HCT116 (cell line): Measurements from ENCODE around the gene MLH1. TPM values are rescaled to one million over a fixed set of nuclear protein-coding genes. Genes with fewer than 3 reads are reported as not detected.

ENCODE experiments used
- ATAC-seq: fragments of 200-7000 bp; cut with Tn5 transposase; 2 replicates; pipeline ENCODE4 v1.9.1; 2020; ENCODE audit warnings: mild to moderate bottlenecking, moderate library complexity
- BruUV-seq: library from RNA; stranded (reverse); fragments of 400-500 nt; replicated peaks from 2 replicates; lab custom pipeline; 2021; lab: Mats Ljungman, UMichigan
- CTCF ChIA-PET: fragments of 300-600 bp; sonication (Branson Sonifier 250); formaldehyde crosslinking; loops from one replicate; lab custom pipeline; 2021; ENCODE audit warnings: antibody characterized with exemption; lab: Charles Lee
- POLR2A ChIA-PET: fragments of 300-600, 350-600 bp; sonication (Branson Sonifier 250); formaldehyde crosslinking; loops from one replicate; lab custom pipeline; 2021; ENCODE audit warnings: antibody characterized with exemption; lab: Charles Lee
- RAD21 ChIA-PET, 2 experiments: fragments of 300-600 bp; sonication (Branson Sonifier 250); formaldehyde crosslinking; loops; one replicate each; lab custom pipeline; 2023; ENCODE audit warnings: low total read pairs in 2 of 2; ENCODE audit not compliant: uncharacterized antibody in 2 of 2, unreplicated experiment in 2 of 2, low non-redundant PET in 1 of 2; lab: Charles Lee
- DNase-seq: peaks from one replicate; pipeline ENCODE4 v3.0.0-alpha.2; 2010; ENCODE audit warnings: low read depth, low spot score
- H2AFZ ChIP-seq: fragments of 200-600 bp; shearing (Covaris generic), sonication (generic); 2 replicates; pipeline ENCODE4 v1.6.1; 2017; ENCODE audit warnings: low read depth, mixed run types, mixed read lengths, antibody characterized with exemption, low read length; ENCODE audit not compliant: poor library complexity, severe bottlenecking
- H3K27ac ChIP-seq: 2 replicates; pipeline ENCODE4 v1.5.1; 2012; ENCODE audit warnings: low read depth, low read length
- H3K27me3 ChIP-seq: fragments of 200-600 bp; sonication (generic); 2 replicates; pipeline ENCODE4 v1.6.1; 2016; ENCODE audit warnings: mixed run types, low read length, mixed read lengths; ENCODE audit not compliant: insufficient read depth
- H3K36me3 ChIP-seq, 2 experiments: fragments of 200-500 bp in 1 of 2; fragments of 200-600 bp in 1 of 2; sonication (Bioruptor generic) in 1 of 2; sonication (generic) in 1 of 2; 2 replicates each; pipeline versions ENCODE4 v1.5.1 to v1.6.1; 2014 to 2016; ENCODE audit warnings: low read length in 2 of 2, inconsistent platforms in 1 of 2, mixed read lengths in 1 of 2, mixed run types in 1 of 2; ENCODE audit not compliant: insufficient read depth in 2 of 2, control insufficient read depth in 1 of 2
- H3K4me1 ChIP-seq, 2 experiments: fragments of 200-600 bp in 1 of 2; sonication (generic) in 1 of 2; 2 replicates each; pipeline versions ENCODE4 v1.5.1 to v1.6.1; 2012 to 2017; ENCODE audit warnings: low read length in 2 of 2, inconsistent platforms in 1 of 2, mild to moderate bottlenecking in 1 of 2, mixed read lengths in 1 of 2, mixed run types in 1 of 2, moderate library complexity in 1 of 2; ENCODE audit not compliant: insufficient read depth in 2 of 2, control insufficient read depth in 1 of 2
- H3K4me2 ChIP-seq: fragments of 200-600 bp; sonication (generic); 2 replicates; pipeline ENCODE4 v1.6.1; 2017; ENCODE audit warnings: mixed run types, low read length, mixed read lengths
- H3K4me3 ChIP-seq, 2 experiments: fragments of 200-600 bp in 1 of 2; sonication (generic) in 1 of 2; replicated peaks in 1 of 2; 2 replicates each; pipeline ENCODE4 v1.5.1; 2011 to 2016; ENCODE audit warnings: low read length in 2 of 2, control low read depth in 1 of 2, low read depth in 1 of 2, mild to moderate bottlenecking in 1 of 2, mixed read lengths in 1 of 2, mixed run types in 1 of 2
- H3K79me2 ChIP-seq: fragments of 200-600 bp; sonication (generic); 2 replicates; pipeline ENCODE4 v1.6.1; 2017; ENCODE audit warnings: mild to moderate bottlenecking, mixed run types, low read length, moderate library complexity, mixed read lengths; ENCODE audit not compliant: insufficient read depth
- H3K9ac ChIP-seq: fragments of 200-600 bp; sonication (generic); 2 replicates; pipeline ENCODE4 v1.6.1; 2016; ENCODE audit warnings: low read length, mixed read lengths
- H3K9me2 ChIP-seq: fragments of 200-600 bp; sonication (generic), shearing (Covaris generic); 2 replicates; pipeline ENCODE4 v1.6.1; 2017; ENCODE audit warnings: mixed run types, mild to moderate bottlenecking, moderate library complexity; ENCODE audit not compliant: insufficient read depth
- H3K9me3 ChIP-seq, 2 experiments: fragments of 200-500 bp in 1 of 2; fragments of 200-600 bp in 1 of 2; sonication (Bioruptor generic) in 1 of 2; sonication (generic) in 1 of 2; 2 replicates each; pipeline ENCODE4 v1.6.1; 2014 to 2017; ENCODE audit warnings: low read length in 2 of 2, mixed read lengths in 2 of 2, inconsistent platforms in 1 of 2, low read depth in 1 of 2, mild to moderate bottlenecking in 1 of 2, mixed run types in 1 of 2, moderate library complexity in 1 of 2; ENCODE audit not compliant: control insufficient read depth in 1 of 2, insufficient read depth in 1 of 2
- H4K20me1 ChIP-seq: fragments of 200-600 bp; sonication (generic), shearing (Covaris generic); 2 replicates; pipeline ENCODE4 v1.6.1; 2017; ENCODE audit warnings: mixed run types, mild to moderate bottlenecking, moderate library complexity; ENCODE audit not compliant: insufficient read depth
- ATF3 ChIP-seq: IDR thresholded peaks from 2 replicates; pipeline ENCODE4 v1.6.1; 2012
- CBX3 ChIP-seq: IDR thresholded peaks from 2 replicates; pipeline ENCODE4 v1.6.1; 2012; ENCODE audit warnings: low read depth
- CTCF ChIP-seq, 3 experiments: fragments of 200-600 bp in 1 of 3; sonication (generic) in 1 of 3; IDR thresholded peaks in 2 of 3; conservative IDR thresholded peaks in 1 of 3; 2 replicates each; pipeline ENCODE4 v1.5.1; 2012 to 2017; ENCODE audit warnings: low read depth in 2 of 3, low read length in 2 of 3, antibody characterized with exemption in 1 of 3, borderline replicate concordance in 1 of 3, control low read depth in 1 of 3, mild to moderate bottlenecking in 1 of 3, mixed read lengths in 1 of 3, mixed run types in 1 of 3, moderate library complexity in 1 of 3; ENCODE audit not compliant: insufficient read depth in 1 of 3
- EGR1 ChIP-seq: IDR thresholded peaks from 2 replicates; pipeline ENCODE4 v1.6.1; 2012; ENCODE audit warnings: low read depth
- EZH2 ChIP-seq: fragments of 200-600 bp; sonication (generic); IDR thresholded peaks from 2 replicates; pipeline ENCODE4 v1.6.1; 2017; ENCODE audit warnings: antibody characterized with exemption, mixed run types
- EZH2phosphoT487 ChIP-seq: fragments of 200-600 bp; IDR thresholded peaks from 2 replicates; pipeline ENCODE4 v1.6.1; 2018; ENCODE audit warnings: antibody characterized with exemption, borderline replicate concordance
- FOSL1 ChIP-seq: IDR thresholded peaks from 2 replicates; pipeline ENCODE4 v1.6.1; 2012; ENCODE audit warnings: low read depth
- JUND ChIP-seq: IDR thresholded peaks from 2 replicates; pipeline ENCODE4 v1.6.1; 2012
- MAX ChIP-seq: IDR thresholded peaks from 2 replicates; pipeline ENCODE4 v1.6.1; 2012
- POLR2AphosphoS5 ChIP-seq: IDR thresholded peaks from 2 replicates; pipeline ENCODE4 v1.6.1; 2011; ENCODE audit warnings: mild to moderate bottlenecking, low read depth, low read length, moderate library complexity
- RAD21 ChIP-seq: IDR thresholded peaks from 2 replicates; pipeline ENCODE4 v1.6.1; 2012; ENCODE audit warnings: low read depth, mild to moderate bottlenecking
- SRF ChIP-seq: IDR thresholded peaks from 2 replicates; pipeline ENCODE4 v1.6.1; 2012; ENCODE audit warnings: low read depth
- TCF7L2 ChIP-seq: IDR thresholded peaks from 2 replicates; pipeline ENCODE4 v1.7.0; 2011; ENCODE audit warnings: borderline replicate concordance, inconsistent platforms; ENCODE audit not compliant: insufficient read depth, insufficient read length; ENCODE audit errors: extremely low read depth
- ZBTB33 ChIP-seq: IDR thresholded peaks from 2 replicates; pipeline ENCODE4 v1.6.1; 2011; ENCODE audit warnings: mild to moderate bottlenecking, low read length, moderate library complexity; ENCODE audit not compliant: insufficient replicate concordance; ENCODE audit errors: extremely low read depth
- intact Hi-C: fragments of 100-400 bp; cut with micrococcal nuclease; formaldehyde crosslinking; loops from 2 replicates; pipeline ENCODE4 v1.10.0; 2022
- total RNA-seq: library from RNA; stranded (reverse); gene quantifications from one replicate; pipeline ENCODE4 v1.2.1, GENCODE V29; 2021; ENCODE audit not compliant: unreplicated experiment

The MLH1 gene
- total RNA-seq, 1 experiment from 2014 or later, result 9.6 TPM

- no peak for TF ChIP-seq SRF
These were observed 32.4 kb downstream of the MLH1 start (continued) for GRCh38 chr3:37025561-37026335.

GRCh38 chr3:37026851-37027250 lies 33.5 kb downstream of the MLH1 start:
- ATAC-seq, result no peak
- ChIA-PET CTCF (no interaction called here), RAD21 (no interaction called here), POLR2A (no interaction called here)
- Histone ChIP-seq H3K27ac (no peak overlapping the region), H3K9ac (no peak overlapping the region), H3K36me3 (peaks cover 18 to 49% of the 10 kb centered on the region in 2 experiments), H2AFZ (no peak overlapping the region), H3K4me2 (no peak overlapping the region), H3K4me3 (no peak overlapping the region), H3K4me1 (no peaks in the 10 kb centered on the region), H3K79me2 (peaks cover 3% of the 10 kb centered on the region; the same call in 1 of the 2 replicates), H3K27me3 (no peaks in the 10 kb centered on the region), H3K9me2 (no peaks in the 10 kb centered on the region), H4K20me1 (no peaks in the 10 kb centered on the region), H3K9me3 (no peaks in the 10 kb centered on the region)
- no TSS peak for BruUV-seq
- intact Hi-C loops, result no loop called here
- TF ChIP-seq ATF3, result no peak
- no peak for TF ChIP-seq JUND
- no peak for TF ChIP-seq EZH2phosphoT487
- no peak for DNase-seq

GRCh38 chr3:37028329-37028728 lies 35.0 kb downstream of the MLH1 start:
- ATAC-seq (no peak), DNase-seq (no peak)
- no TSS peak for BruUV-seq
- ChIA-PET POLR2A (no interaction called here), RAD21 (no interaction called here), CTCF (no interaction called here)
- peaks cover 18 to 46% of the 10 kb centered on the region in 2 experiments for H3K36me3 ChIP-seq
- intact Hi-C loops, result no loop called here
- H3K9ac ChIP-seq, result no peak overlapping the region
- no peak overlapping the region for H3K27ac ChIP-seq
- no peaks in the 10 kb centered on the region for H3K27me3 ChIP-seq
- no peaks in the 10 kb centered on the region for H3K9me3 ChIP-seq
- H3K4me1 ChIP-seq, result no peaks in the 10 kb centered on the region
- no peak overlapping the region for H2AFZ ChIP-seq
- H3K4me3 ChIP-seq, result no peak overlapping the region
- no peaks in the 10 kb centered on the region for H3K9me2 ChIP-seq
- no peaks in the 10 kb centered on the region; the same call in 1 of the 2 replicates for H4K20me1 ChIP-seq
- no peak overlapping the region for H3K4me2 ChIP-seq
- H3K79me2 ChIP-seq, result peaks cover 3% of the 10 kb centered on the region; the same call in 1 of the 2 replicates
- TF ChIP-seq MAX, result no peak
- TF ChIP-seq POLR2AphosphoS5, result no peak
- no peak for TF ChIP-seq CTCF (IDR thresholded peaks at IDR 0.05 in 2 of 3, conservative IDR thresholded peaks at IDR 0.05 in 1 of 3; ENCODE audit: borderline replicate concordance in 1 of 3, insufficient read depth in 1 of 3, low read depth in 2 of 3, low read length in 2 of 3)
- no peak for TF ChIP-seq CBX3
- no peak for TF ChIP-seq EGR1
- no peak for TF ChIP-seq TCF7L2
- TF ChIP-seq FOSL1, result no peak
- no peak for TF ChIP-seq EZH2phosphoT487
- no peak for TF ChIP-seq RAD21
- TF ChIP-seq ZBTB33, result no peak
- no peak for TF ChIP-seq EZH2
